Coronary artery (tissue), 2 donors: ENCODE measurements around the gene CDH23.

Experiments used
- DNase-seq: peaks from one replicate; pipeline ENCODE4 v3.0.0-alpha.2; 2017; ENCODE audit warnings: low spot score
- H3K27ac ChIP-seq, 2 donors: fragments of 200-600 bp; sonication (generic); one replicate each; pipeline ENCODE4 v1.5.1; 2016 to 2019
- H3K4me3 ChIP-seq: fragments of 200-600 bp; sonication (generic); 2 replicates; pipeline ENCODE4 v1.5.1; 2016; ENCODE audit warnings: mild to moderate bottlenecking, moderate library complexity
- CTCF ChIP-seq: fragments of 200-600 bp; sonication (generic); IDR thresholded peaks from one replicate; pipeline ENCODE4 v1.5.1; 2019; ENCODE audit warnings: antibody characterized with exemption

The CDH23 gene

DNA sequence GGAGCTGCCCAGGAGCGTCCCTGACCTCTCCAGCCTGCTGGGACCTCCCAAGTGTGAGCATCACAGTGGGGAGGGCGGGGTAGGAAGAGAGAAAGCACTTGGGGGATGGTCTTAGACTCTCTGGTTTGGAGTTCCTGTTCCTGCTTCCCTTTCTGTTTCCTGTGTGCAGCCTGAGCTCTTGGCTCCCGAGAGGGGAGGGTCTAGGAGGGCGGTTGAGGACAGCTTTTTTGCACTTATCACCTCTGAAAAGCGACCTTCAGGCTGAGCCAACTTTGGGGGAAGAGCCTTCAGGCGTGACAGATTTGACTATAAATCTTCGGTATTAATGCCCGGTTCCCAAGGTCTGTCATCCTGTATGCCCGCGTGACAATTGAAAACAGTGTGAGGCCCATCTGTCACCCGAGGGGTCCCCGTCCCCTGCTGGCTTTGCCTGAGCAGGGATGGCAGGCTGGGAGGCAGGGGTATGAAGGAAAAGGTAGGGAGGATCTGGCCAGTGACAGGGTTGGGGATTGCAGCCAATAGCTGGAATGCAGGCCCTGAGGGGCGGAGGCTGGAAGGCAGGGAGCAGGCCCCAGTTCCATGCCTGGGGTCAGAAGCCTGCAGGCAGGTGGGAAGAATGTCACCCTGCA, 78.6 kb downstream of the CDH23 start:
- Histone ChIP-seq H3K27ac (no peak overlapping the region), H3K4me3 (no peak overlapping the region)
- TF ChIP-seq CTCF = no peak
- no peak for DNase-seq

- Histone ChIP-seq H3K27ac (no peak overlapping the region), H3K4me3 (no peak overlapping the region)
- TF ChIP-seq CTCF = no peak
- DNase-seq = no peak
Measured at GRCh38 chr10:71476228-71477011, 79.7 kb downstream of the CDH23 start.

GRCh38 chr10:71478173-71478572, 81.5 kb downstream of the CDH23 start:
- no peak for DNase-seq
- H3K4me3 ChIP-seq = no peak overlapping the region
- TF ChIP-seq CTCF = no peak
- no peak overlapping the region for H3K27ac ChIP-seq

DNA sequence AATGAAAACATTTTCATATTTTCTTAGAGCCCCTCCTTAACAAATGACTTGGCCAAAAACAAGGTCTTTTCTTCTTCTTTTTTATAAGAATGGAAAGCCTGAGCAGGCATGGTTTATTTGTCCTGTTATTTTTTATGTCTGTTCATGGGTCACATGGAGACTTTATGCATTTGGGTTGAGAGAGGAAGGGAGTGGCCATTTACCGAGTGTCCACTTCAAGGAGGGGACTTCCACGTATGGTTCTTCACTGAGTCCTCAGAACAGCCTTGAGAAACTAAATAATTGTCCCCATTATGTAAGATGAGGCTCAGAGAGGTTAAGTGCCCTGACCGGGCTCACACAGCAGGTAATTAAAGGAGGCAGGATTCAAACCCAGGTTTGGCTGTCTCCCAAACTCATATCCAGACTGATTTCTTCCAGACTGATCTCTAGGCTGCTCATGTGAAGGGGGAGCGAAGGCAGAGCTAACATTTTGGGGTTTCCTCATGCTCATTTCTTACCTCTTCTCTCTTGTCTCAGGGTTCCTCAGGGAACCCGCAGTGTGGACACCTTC, 82.2 kb downstream of the CDH23 start:
- H3K27ac ChIP-seq = no peak overlapping the region
- no peak for TF ChIP-seq CTCF

DNA sequence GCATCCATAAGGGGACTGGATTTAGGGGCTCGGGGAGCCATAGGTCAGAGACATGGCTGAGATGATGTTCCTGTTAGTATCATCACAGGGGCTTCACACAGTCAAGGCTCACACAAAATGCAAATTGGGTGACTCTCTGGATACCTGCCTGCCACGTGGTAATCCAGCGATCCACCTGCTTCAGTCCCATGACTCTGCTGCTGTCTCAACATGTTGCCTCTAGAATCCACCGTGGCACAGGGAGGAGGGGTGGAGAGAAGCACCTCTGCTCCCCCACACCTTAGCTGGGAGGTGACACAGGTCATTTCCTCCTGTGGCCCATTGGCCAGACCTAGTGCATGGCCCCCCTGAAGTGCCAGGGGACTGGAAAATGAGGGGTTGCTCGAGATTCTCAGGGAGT, 83.1 kb downstream of the CDH23 start:
- Histone ChIP-seq H3K27ac (no peak overlapping the region), H3K4me3 (no peak overlapping the region)
- no peak for DNase-seq
- TF ChIP-seq CTCF = no peak

More for the DNA sequence above, 82.2 kb downstream of the CDH23 start:
- no peak overlapping the region for H3K4me3 ChIP-seq
- no peak for DNase-seq

GRCh38 chr10:71480662-71481061, 83.9 kb downstream of the CDH23 start:
- no peak overlapping the region for H3K4me3 ChIP-seq
- no peak for DNase-seq
- no peak for TF ChIP-seq CTCF
- no peak overlapping the region for H3K27ac ChIP-seq
